H1 (cell line): ENCODE measurements around the gene CRTC1. TPM values are rescaled to one million over a fixed set of nuclear protein-coding genes. Genes with fewer than 3 reads are reported as not detected.
A peak's percentile ranks its signal among the peaks of the same experiment; 100 is the strongest.

Experiments used
- CTCF ChIA-PET: fragments of 300-600 bp; sonication (Branson Sonifier 250); formaldehyde crosslinking; loops from one replicate; lab custom pipeline; 2021; ENCODE audit not compliant: partially characterized antibody; lab: Charles Lee
- POLR2A ChIA-PET: fragments of 300-600 bp; sonication (Branson Sonifier 250); formaldehyde crosslinking; loops from one replicate; lab custom pipeline; 2021; ENCODE audit warnings: inconsistent platforms; ENCODE audit not compliant: partially characterized antibody; lab: Charles Lee
- DNase-seq, 2 experiments: peaks; one replicate each; pipeline versions ENCODE4 v3.0.0 to v3.0.0-alpha.2; 2010 to 2022; ENCODE audit warnings: low spot score in 2 of 2, low read depth in 1 of 2, mixed read lengths in 1 of 2
- FAIRE-seq: peaks from 2 replicates; lab custom pipeline; 2011; peaks lifted over from hg19 to GRCh38; lab: Jason Lieb, UNC
- H2AFZ ChIP-seq: 2 replicates; pipeline ENCODE4 v1.8.1; 2012; ENCODE audit warnings: low read length, inconsistent platforms
- H2AK5ac ChIP-seq: 2 replicates; pipeline ENCODE4 v1.6.1; 2013; ENCODE audit warnings: low read depth, low read length
- H2BK120ac ChIP-seq: replicated peaks from 2 replicates; pipeline ENCODE3; 2013; ENCODE audit warnings: low read depth, low read length, inconsistent platforms
- H2BK12ac ChIP-seq: 2 replicates; pipeline ENCODE4 v1.6.1; 2013; ENCODE audit warnings: low read depth, low read length
- H2BK15ac ChIP-seq: 2 replicates; pipeline ENCODE4 v1.6.1; 2013; ENCODE audit warnings: low read length
- H2BK20ac ChIP-seq: 2 replicates; pipeline ENCODE4 v1.6.1; 2013; ENCODE audit warnings: low read length
- H2BK5ac ChIP-seq: 2 replicates; pipeline ENCODE4 v1.6.1; 2013; ENCODE audit warnings: low read depth, low read length
- H3K14ac ChIP-seq: 2 replicates; pipeline ENCODE4 v1.6.1; 2013; ENCODE audit warnings: inconsistent platforms; ENCODE audit not compliant: insufficient read length
- H3K18ac ChIP-seq: 2 replicates; pipeline ENCODE4 v1.6.1; 2013; ENCODE audit warnings: low read length; ENCODE audit errors: extremely low read depth
- H3K23ac ChIP-seq: 2 replicates; pipeline ENCODE4 v1.6.1; 2013; ENCODE audit warnings: inconsistent platforms; ENCODE audit not compliant: insufficient read length
- H3K23me2 ChIP-seq: 2 replicates; pipeline ENCODE4 v1.6.1; 2013; ENCODE audit warnings: low read depth, low read length
- H3K27ac ChIP-seq: 2 replicates; pipeline ENCODE4 v1.6.1; 2011; ENCODE audit warnings: low read depth, low read length, inconsistent platforms
- H3K27me3 ChIP-seq, 4 experiments: replicated peaks in 1 of 4; 1 replicate in 1 of 4; 2 replicates in 3 of 4; pipeline versions ENCODE4 v1.6.1 to v1.8.1; 2011 to 2013; ENCODE audit warnings: low read length in 3 of 4, mild to moderate bottlenecking in 3 of 4, inconsistent platforms in 2 of 4, mixed read lengths in 2 of 4, moderate library complexity in 1 of 4; ENCODE audit not compliant: control insufficient read depth in 3 of 4, insufficient read depth in 3 of 4; ENCODE audit errors: extremely low read depth in 1 of 4
- H3K36me3 ChIP-seq, 4 experiments: 2 replicates each; pipeline versions ENCODE4 v1.6.1 to v1.8.1; 2011 to 2013; ENCODE audit warnings: mild to moderate bottlenecking in 4 of 4, low read length in 3 of 4, moderate library complexity in 2 of 4, control low read depth in 1 of 4, inconsistent platforms in 1 of 4; ENCODE audit not compliant: insufficient read depth in 4 of 4, control insufficient read depth in 2 of 4
- H3K4ac ChIP-seq: replicated peaks from 2 replicates; pipeline ENCODE3; 2013; ENCODE audit warnings: low read length, low read depth, mixed read lengths, inconsistent platforms; ENCODE audit not compliant: insufficient read length
- H3K4me1 ChIP-seq, 4 experiments: replicated peaks in 1 of 4; 1 replicate in 1 of 4; 2 replicates in 3 of 4; pipeline versions ENCODE4 v1.6.1 to v1.8.1; 2011 to 2013; ENCODE audit warnings: low read length in 3 of 4, inconsistent platforms in 2 of 4, mixed read lengths in 1 of 4; ENCODE audit not compliant: insufficient read depth in 4 of 4, control insufficient read depth in 3 of 4
- H3K4me2 ChIP-seq, 2 experiments: 2 replicates each; pipeline versions ENCODE4 v1.6.1 to v1.8.1; 2011 to 2013; ENCODE audit warnings: low read depth in 2 of 2, low read length in 2 of 2, control low read depth in 1 of 2, inconsistent platforms in 1 of 2, mild to moderate bottlenecking in 1 of 2; ENCODE audit not compliant: insufficient read depth in 1 of 2
- H3K4me3 ChIP-seq, 4 experiments: fragments of 200-600, 300-600 bp in 1 of 4; sonication (generic), shearing (Covaris generic), sonication (Bioruptor Twin) in 1 of 4; 2 replicates each; pipeline versions ENCODE4 v1.5.1 to v1.8.1; 2011 to 2016; ENCODE audit warnings: low read length in 4 of 4, low read depth in 3 of 4, control low read depth in 2 of 4, inconsistent platforms in 2 of 4, mild to moderate bottlenecking in 2 of 4, mixed read lengths in 1 of 4, moderate library complexity in 1 of 4; ENCODE audit not compliant: insufficient read depth in 2 of 4; ENCODE audit errors: extremely low read depth in 1 of 4
- H3K56ac ChIP-seq: replicated peaks from 2 replicates; pipeline ENCODE3; 2013; ENCODE audit warnings: low read depth, mild to moderate bottlenecking, mixed read lengths, low read length, inconsistent platforms; ENCODE audit not compliant: insufficient read length
- H3K79me1 ChIP-seq: 2 replicates; pipeline ENCODE4 v1.6.1; 2013; ENCODE audit warnings: low read depth, low read length, control low read depth
- H3K79me2 ChIP-seq, 2 experiments: 2 replicates each; pipeline versions ENCODE4 v1.6.1 to v1.8.1; 2012 to 2013; ENCODE audit warnings: low read length in 2 of 2, mild to moderate bottlenecking in 2 of 2, inconsistent platforms in 1 of 2; ENCODE audit not compliant: insufficient read depth in 2 of 2, control insufficient read depth in 1 of 2
- H3K9ac ChIP-seq, 4 experiments: replicated peaks in 1 of 4; 1 replicate in 1 of 4; 2 replicates in 3 of 4; pipeline versions ENCODE4 v1.6.1 to v1.8.1; 2011 to 2013; ENCODE audit warnings: low read depth in 3 of 4, low read length in 3 of 4, control low read depth in 2 of 4, mild to moderate bottlenecking in 2 of 4, moderate library complexity in 2 of 4, inconsistent platforms in 1 of 4; ENCODE audit errors: extremely low read depth in 1 of 4
- H3K9me3 ChIP-seq, 2 experiments: 2 replicates each; pipeline versions ENCODE4 v1.6.1 to v1.8.1; 2012 to 2013; ENCODE audit warnings: mild to moderate bottlenecking in 2 of 2, moderate library complexity in 2 of 2, control low read depth in 1 of 2, inconsistent platforms in 1 of 2, low read depth in 1 of 2, low read length in 1 of 2, mixed read lengths in 1 of 2; ENCODE audit not compliant: insufficient read depth in 2 of 2
- H4K20me1 ChIP-seq, 2 experiments: replicated peaks in 1 of 2; 2 replicates each; pipeline versions ENCODE3 to v1.8.1; 2011 to 2013; ENCODE audit warnings: inconsistent platforms in 2 of 2, low read length in 2 of 2, mild to moderate bottlenecking in 1 of 2; ENCODE audit not compliant: insufficient read depth in 2 of 2, control insufficient read depth in 1 of 2
- H4K5ac ChIP-seq: 2 replicates; pipeline ENCODE4 v1.6.1; 2013; ENCODE audit warnings: low read length, low read depth, mixed read lengths, inconsistent platforms; ENCODE audit not compliant: insufficient read length
- H4K8ac ChIP-seq: 2 replicates; pipeline ENCODE4 v1.8.0; 2013; ENCODE audit warnings: mild to moderate bottlenecking, moderate library complexity, low read length, inconsistent platforms; ENCODE audit not compliant: insufficient read depth; ENCODE audit errors: extremely low read depth
- H4K91ac ChIP-seq: replicated peaks from 2 replicates; pipeline ENCODE3; 2013; ENCODE audit warnings: low read length, mixed read lengths, inconsistent platforms; ENCODE audit not compliant: insufficient read length
- ASH2L ChIP-seq: fragments of 200-600, 300-600 bp; sonication (generic); IDR thresholded peaks from one replicate; pipeline ENCODE4 v1.7.1; 2017; ENCODE audit warnings: low read length
- BACH1 ChIP-seq: IDR thresholded peaks from 2 replicates; pipeline ENCODE4 v1.6.1; 2012; ENCODE audit warnings: low read length, improper control_type of control experiment
- GABPA ChIP-seq: IDR thresholded peaks from 2 replicates; pipeline ENCODE4 v1.6.1; 2011; ENCODE audit warnings: mild to moderate bottlenecking, low read length, moderate library complexity, borderline replicate concordance; ENCODE audit not compliant: insufficient read depth
- HDAC2 ChIP-seq, 2 experiments: fragments of 300-600 bp in 1 of 2; sonication (generic) in 1 of 2; IDR thresholded peaks; 2 replicates each; pipeline ENCODE4 v1.6.1; 2011 to 2012; ENCODE audit warnings: low read depth in 2 of 2, low read length in 2 of 2, mild to moderate bottlenecking in 2 of 2, moderate library complexity in 2 of 2, borderline replicate concordance in 1 of 2, inconsistent platforms in 1 of 2
- JUND ChIP-seq: IDR thresholded peaks from 2 replicates; pipeline ENCODE4 v1.6.1; 2011; ENCODE audit warnings: mild to moderate bottlenecking, improper control_type of control experiment, low read length
- MAX ChIP-seq: IDR thresholded peaks from 2 replicates; pipeline ENCODE4 v1.6.1; 2012; ENCODE audit warnings: inconsistent platforms
- RAD21 ChIP-seq, 2 experiments: IDR thresholded peaks in 1 of 2; conservative IDR thresholded peaks in 1 of 2; 2 replicates each; pipeline ENCODE4 v1.6.1; 2011; ENCODE audit warnings: low read depth in 2 of 2, low read length in 2 of 2, improper control_type of control experiment in 1 of 2, inconsistent platforms in 1 of 2, mild to moderate bottlenecking in 1 of 2, moderate library complexity in 1 of 2
- RBBP5 ChIP-seq: IDR thresholded peaks from 2 replicates; pipeline ENCODE4 v1.7.1; 2012; ENCODE audit warnings: low read depth, mild to moderate bottlenecking, inconsistent platforms, low read length, moderate library complexity, borderline replicate concordance
- TAF7 ChIP-seq: optimal IDR thresholded peaks from 2 replicates; pipeline ENCODE3; 2011; ENCODE audit warnings: low read depth, mild to moderate bottlenecking, inconsistent platforms, low read length, moderate library complexity, borderline replicate concordance
- WGBS, 2 experiments: shearing (Covaris generic) in 1 of 2; methylation state at CpG; one replicate each; pipeline versions ENCODE4 v1.1.6 to v1.1.7; 2013 to 2015; ENCODE audit warnings: low lambda C conversion rate in 2 of 2, mixed read lengths in 2 of 2, inconsistent platforms in 1 of 2, low coverage in 1 of 2, missing lambda C conversion rate in 1 of 2; ENCODE audit not compliant: insufficient replicate concordance in 2 of 2, insufficient coverage in 1 of 2, insufficient read length in 1 of 2; ENCODE audit errors: extremely low coverage in 1 of 2, missing lambda C conversion rate in 1 of 2; 5-methylcytosine and 5-hydroxymethylcytosine counted together
- polyA plus RNA-seq, 7 experiments: library from polyadenylated mRNA; depleted of rRNA in 3 of 7; stranded (reverse) in 5 of 7; unstranded in 2 of 7; fragments of >200 nt in 5 of 7; fragments of 200-250 nt in 2 of 7; gene quantifications; 1 replicate in 5 of 7; 2 replicates in 1 of 7; 4 replicates in 1 of 7; pipeline versions ENCODE4 v1.2.1 to v1.2.3, GENCODE V29; 2011 to 2013; ENCODE audit warnings: missing spikeins in 2 of 7, mixed read lengths in 2 of 7
- total RNA-seq: library from RNA; stranded (reverse); fragmentation: NEBNext Ultra II Directional; extraction: Animal tissue kit (Norgen Biotek cat#: 25700); gene quantifications from 2 replicates; pipeline ENCODE4 v1.2.1, GENCODE V29; 2021

CRTC1 gene
- total and polyA plus RNA-seq, 2 of the 8 experiments (the other 6 are each of a cell fraction or from before 2014, with no cell fraction given) = 2.9 to 8.5 TPM

- H2AFZ ChIP-seq = no peak overlapping the region
- 12% methylated on average over 35 of the region's 35 CpGs; no CpG with 5 or more reads in 1 of the 2 experiments for WGBS, 2 experiments
Measured at GRCh38 chr19:18700501-18701249, 17.2 kb downstream of the CRTC1 start.

More at GRCh38 chr19:18700501-18701249, 17.2 kb downstream of the CRTC1 start:
- Histone ChIP-seq H2BK15ac (no peak overlapping the region), H3K14ac (no peak overlapping the region), H3K27ac (no peak overlapping the region), H3K79me2 (peaks cover 0 to 17% of the 10 kb centered on the region in 2 experiments; a peak in 2 of 4 replicates), H3K4me1 (peaks cover 0 to 17% (median 7%) of the 10 kb centered on the region in 4 experiments; a peak in 4 of 7 replicates), H4K91ac (no peak overlapping the region), H3K4me2 (peak overlapping the region; percentile 75 to 88), H2BK20ac (no peak overlapping the region), H2BK12ac (no peak overlapping the region), H2BK120ac (no peak overlapping the region), H3K23ac (no peak overlapping the region), H3K27me3 (no peaks in the 10 kb centered on the region), H4K20me1 (peaks cover 19 to 41% of the 10 kb centered on the region in 2 experiments), H3K9ac (no peak overlapping the region), H4K5ac (no peak overlapping the region), H3K36me3 (no peaks in the 10 kb centered on the region), H3K4ac (no peak overlapping the region), H2AK5ac (no peak overlapping the region), H3K23me2 (peaks cover 3% of the 10 kb centered on the region; the same call in 1 of the 2 replicates), H3K18ac (no peak overlapping the region; the same call in 1 of the 2 replicates), H3K56ac (no peak overlapping the region), H3K9me3 (no peaks in the 10 kb centered on the region), H3K4me3 (peak overlapping the region; percentile 13 to 56 (median 46); a peak in 7 of 8 replicates), H2BK5ac (no peak overlapping the region), H4K8ac (no peak overlapping the region), H3K79me1 (peaks cover 18% of the 10 kb centered on the region)
- FAIRE-seq (no peak), DNase-seq (peak in 1 of 2 experiments; percentile 84)
- TF ChIP-seq HDAC2 (IDR thresholded peaks at IDR 0.05; ENCODE audit: borderline replicate concordance in 1 of 2, low read depth in 2 of 2, low read length in 2 of 2) (peak in 1 of 2 experiments; percentile 32; a peak in 1 of 4 replicates), TAF7 (no peak), RBBP5 (0 out of 2 replicates have a peak, but pooled peaks have one; percentile 17), MAX (0 out of 2 replicates have a peak, but pooled peaks have one; percentile 11), RAD21 (IDR thresholded peaks at IDR 0.05 in 1 of 2, conservative IDR thresholded peaks at IDR 0.05 in 1 of 2; ENCODE audit: low read depth in 2 of 2, low read length in 2 of 2) (no peak), JUND (no peak), ASH2L (peak; percentile 53), BACH1 (no peak), GABPA (0 out of 2 replicates have a peak, but pooled peaks have one; percentile 33)
- POLR2A ChIA-PET = interaction anchor here (0.6 to 1.8 kb wide), 2 partner anchors 129 to 262 kb away, joined by 3 to 5 read pairs; partner anchors contain the start of gene UBA52
- CTCF ChIA-PET = interaction anchor here (1.2 to 2.7 kb wide), 3 partner anchors 21 to 149 kb away, joined by 4 to 8 read pairs (median 4); no protein-coding TSS in a partner anchor
